MM.1S (cell line): ENCODE data around the gene LRRC8B.
A peak's percentile ranks its signal among the peaks of the same experiment; 100 is the strongest.

Experiments
- DNase-seq: peaks from one replicate; pipeline ENCODE4 v3.0.0-alpha.2; 2015
- H2AFZ ChIP-seq: fragments of 300-600 bp; sonication (generic); 2 replicates; pipeline ENCODE4 v1.6.0; 2016; ENCODE audit warnings: antibody characterized with exemption, low read length
- H3F3A ChIP-seq: fragments of 300-600 bp; sonication (generic); 2 replicates; pipeline ENCODE4 v1.6.1; 2016; ENCODE audit warnings: mild to moderate bottlenecking, antibody characterized with exemption, low read length, moderate library complexity, mixed read lengths; ENCODE audit not compliant: insufficient read depth
- H3K27ac ChIP-seq: fragments of 300-600 bp; sonication (generic); 2 replicates; pipeline ENCODE4 v1.5.1; 2016; ENCODE audit warnings: mild to moderate bottlenecking, low read length
- H3K27me3 ChIP-seq: fragments of 300-600 bp; sonication (generic); replicated peaks from 2 replicates; pipeline ENCODE4 v1.6.0; 2016; ENCODE audit warnings: low read length; ENCODE audit not compliant: insufficient read depth
- H3K36me3 ChIP-seq: fragments of 300-600 bp; sonication (generic); replicated peaks from 2 replicates; pipeline ENCODE4 v1.6.1; 2016; ENCODE audit warnings: mild to moderate bottlenecking, low read length, mixed read lengths; ENCODE audit not compliant: insufficient read depth
- H3K4me1 ChIP-seq: fragments of 300-600 bp; sonication (generic); 2 replicates; pipeline ENCODE4 v1.6.1; 2016; ENCODE audit warnings: low read length, mixed read lengths
- H3K4me2 ChIP-seq: fragments of 300-600 bp; sonication (generic); 2 replicates; pipeline ENCODE4 v1.6.0; 2016; ENCODE audit warnings: low read depth, low read length
- H3K4me3 ChIP-seq: fragments of 300-600 bp; sonication (generic); 2 replicates; pipeline ENCODE4 v1.5.1; 2016; ENCODE audit warnings: low read length, mixed read lengths
- H3K79me2 ChIP-seq: fragments of 300-600 bp; sonication (generic); 2 replicates; pipeline ENCODE4 v1.6.1; 2016; ENCODE audit warnings: mixed run types, low read length, mixed read lengths
- H3K9ac ChIP-seq: fragments of 300-600 bp; sonication (generic); 2 replicates; pipeline ENCODE4 v1.6.1; 2016; ENCODE audit warnings: low read length, mixed read lengths
- H3K9me2 ChIP-seq: fragments of 300-600 bp; sonication (generic); replicated peaks from 2 replicates; pipeline ENCODE4 v1.6.1; 2016; ENCODE audit warnings: mild to moderate bottlenecking, low read length, mixed read lengths; ENCODE audit not compliant: insufficient read depth
- H3K9me3 ChIP-seq: fragments of 300-600 bp; sonication (generic); replicated peaks from 2 replicates; pipeline ENCODE4 v1.6.1; 2016; ENCODE audit warnings: mild to moderate bottlenecking, low read length, mixed read lengths; ENCODE audit not compliant: insufficient read depth
- H4K20me1 ChIP-seq: fragments of 300-600 bp; sonication (generic); 2 replicates; pipeline ENCODE4 v1.6.1; 2016; ENCODE audit warnings: mild to moderate bottlenecking, low read length, moderate library complexity, mixed read lengths; ENCODE audit not compliant: insufficient read depth
- CTCF ChIP-seq: fragments of 300-600 bp; sonication (generic); IDR thresholded peaks from 2 replicates; pipeline ENCODE4 v1.5.1; 2016; ENCODE audit warnings: antibody characterized with exemption, low read length, mixed read lengths
- EZH2 ChIP-seq: fragments of 300-600 bp; sonication (generic); optimal IDR thresholded peaks from 2 replicates; pipeline ENCODE3; 2017; ENCODE audit warnings: low read depth, mild to moderate bottlenecking, antibody characterized with exemption, low read length, mixed read lengths
- EZH2phosphoT487 ChIP-seq: fragments of 300-600 bp; sonication (generic); IDR thresholded peaks from 2 replicates; pipeline ENCODE4 v1.6.1; 2018; ENCODE audit warnings: antibody characterized with exemption, low read length

LRRC8B gene

GRCh38 chr1:89483010-89483756 lies 41.4 kb upstream of the LRRC8B start:
- Histone ChIP-seq H3K4me2 (no peak overlapping the region), H3K9ac (no peak overlapping the region), H3K9me2 (no peaks in the 10 kb centered on the region), H3K27ac (no peak overlapping the region), H3K27me3 (no peaks in the 10 kb centered on the region), H4K20me1 (no peaks in the 10 kb centered on the region), H3K9me3 (no peaks in the 10 kb centered on the region), H3F3A (no peaks in the 10 kb centered on the region), H3K4me1 (no peaks in the 10 kb centered on the region), H3K4me3 (no peak overlapping the region), H3K36me3 (no peaks in the 10 kb centered on the region), H3K79me2 (no peaks in the 10 kb centered on the region), H2AFZ (no peak overlapping the region)
- peak; percentile 81 for DNase-seq
- TF ChIP-seq EZH2 (no peak), EZH2phosphoT487 (no peak), CTCF (peak; percentile 80)

GRCh38 chr1:89483757-89484077 lies 40.9 kb upstream of the LRRC8B start:
- Histone ChIP-seq H3K27ac (no peak overlapping the region), H3K4me1 (0 out of 2 replicates have a peak, but pooled peaks cover under 1% of the 10 kb centered on the region), H3K27me3 (no peaks in the 10 kb centered on the region), H2AFZ (no peak overlapping the region), H3K4me3 (no peak overlapping the region), H3K4me2 (no peak overlapping the region), H3K9me2 (no peaks in the 10 kb centered on the region), H3F3A (no peaks in the 10 kb centered on the region), H3K9ac (no peak overlapping the region), H3K79me2 (no peaks in the 10 kb centered on the region), H3K36me3 (no peaks in the 10 kb centered on the region), H4K20me1 (no peaks in the 10 kb centered on the region), H3K9me3 (no peaks in the 10 kb centered on the region)
- TF ChIP-seq EZH2phosphoT487 (no peak), EZH2 (no peak), CTCF (no peak)
- DNase-seq: no peak

GRCh38 chr1:89484092-89485038 lies 40.3 kb upstream of the LRRC8B start:
- H3K4me1 ChIP-seq: 0 out of 2 replicates have a peak, but pooled peaks cover 4% of the 10 kb centered on the region
- DNase-seq: no peak
- no peak overlapping the region for H3K9ac ChIP-seq
- no peaks in the 10 kb centered on the region for H3K9me3 ChIP-seq
- no peak overlapping the region for H2AFZ ChIP-seq
- H3K27me3 ChIP-seq: no peaks in the 10 kb centered on the region
- no peak overlapping the region for H3K4me2 ChIP-seq
- no peaks in the 10 kb centered on the region for H3K9me2 ChIP-seq
- no peaks in the 10 kb centered on the region for H3K79me2 ChIP-seq
- TF ChIP-seq EZH2 (no peak), EZH2phosphoT487 (no peak), CTCF (no peak)
- H4K20me1 ChIP-seq: no peaks in the 10 kb centered on the region
- no peaks in the 10 kb centered on the region for H3K36me3 ChIP-seq
- H3K4me3 ChIP-seq: no peak overlapping the region
- H3K27ac ChIP-seq: no peak overlapping the region
- no peaks in the 10 kb centered on the region for H3F3A ChIP-seq
